ENCODE data around the gene SLC25A29. TPM values are rescaled to one million over a fixed set of nuclear protein-coding genes. Genes with fewer than 3 reads are reported as not detected.

The SLC25A29 gene
- total and polyA plus RNA-seq, 2 of the 8 experiments (the other 6 are each of a cell fraction or from before 2014, with no cell fraction given) = 135 to 177 TPM

DNA sequence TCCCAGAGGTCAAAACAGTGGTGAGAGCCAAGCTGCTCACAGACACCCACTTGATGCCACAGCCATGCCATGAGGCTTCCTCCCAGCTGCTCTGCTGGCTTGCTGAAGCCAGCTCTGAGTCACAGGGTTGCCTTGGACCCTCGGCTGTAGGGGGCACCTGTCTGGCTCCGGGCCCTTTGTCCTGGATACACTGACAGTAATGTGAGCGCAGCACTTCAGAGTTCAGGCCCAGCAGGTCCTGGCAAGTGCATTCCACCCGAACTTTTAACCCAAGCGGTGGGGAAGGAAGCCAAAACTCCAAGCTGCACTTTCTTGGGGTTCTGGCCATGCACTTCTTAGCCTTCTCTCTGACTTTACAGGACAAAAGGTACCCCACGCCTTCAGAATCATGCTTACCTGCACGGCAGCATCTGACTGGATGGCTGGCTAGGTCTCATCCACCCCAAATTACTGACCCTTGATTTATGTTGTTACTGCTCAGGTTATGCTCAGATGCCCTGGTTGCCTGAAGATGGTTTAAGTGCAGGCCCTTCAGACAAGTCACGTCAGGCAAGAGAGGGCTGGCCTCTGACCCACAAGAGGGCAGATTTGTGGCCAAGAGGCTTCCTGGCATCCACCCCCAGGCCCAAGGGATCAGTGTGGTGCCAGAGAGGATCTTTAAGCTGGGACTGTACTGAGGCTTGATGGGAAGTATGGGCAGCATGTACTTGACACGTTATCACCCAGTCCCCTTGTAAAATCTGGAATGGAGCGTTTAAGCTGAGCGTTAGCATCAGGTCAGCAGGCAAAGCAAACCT lies 24.8 kb downstream of the SLC25A29 start:
- H3K4me3 ChIP-seq (ENCODE audit: extremely low read depth in 1 of 4, insufficient read depth in 2 of 4, low read depth in 3 of 4, low read length in 4 of 4) = no peak overlapping the region
- no peak overlapping the region for H3K14ac ChIP-seq (ENCODE audit: insufficient read length)
- H3K27ac ChIP-seq (ENCODE audit: low read depth, low read length) = no peak overlapping the region
- FAIRE-seq (no peak), DNase-seq (ENCODE audit: low read depth in 1 of 2, low spot score in 2 of 2) (no peak)
- H3K36me3 ChIP-seq (ENCODE audit: control insufficient read depth in 2 of 4, insufficient read depth in 4 of 4, low read length in 3 of 4) = peaks cover 7 to 20% (median 8%) of the 10 kb centered on the region in 4 experiments; a peak in 6 of 8 replicates
- H3K79me2 ChIP-seq (ENCODE audit: control insufficient read depth in 1 of 2, insufficient read depth in 2 of 2, low read length in 2 of 2) = peaks cover 0 to 55% of the 10 kb centered on the region in 2 experiments; a peak in 3 of 4 replicates
- H4K8ac ChIP-seq (ENCODE audit: extremely low read depth, insufficient read depth, low read length) = no peak overlapping the region
- H2AFZ ChIP-seq (ENCODE audit: low read length) = no peak overlapping the region
- peaks cover 18% of the 10 kb centered on the region for H3K79me1 ChIP-seq (ENCODE audit: low read depth, low read length)
- TF ChIP-seq NRF1 (IDR thresholded peaks at IDR 0.05; ENCODE audit: low read depth, low read length) = no peak
- TF ChIP-seq, protein P1, sequence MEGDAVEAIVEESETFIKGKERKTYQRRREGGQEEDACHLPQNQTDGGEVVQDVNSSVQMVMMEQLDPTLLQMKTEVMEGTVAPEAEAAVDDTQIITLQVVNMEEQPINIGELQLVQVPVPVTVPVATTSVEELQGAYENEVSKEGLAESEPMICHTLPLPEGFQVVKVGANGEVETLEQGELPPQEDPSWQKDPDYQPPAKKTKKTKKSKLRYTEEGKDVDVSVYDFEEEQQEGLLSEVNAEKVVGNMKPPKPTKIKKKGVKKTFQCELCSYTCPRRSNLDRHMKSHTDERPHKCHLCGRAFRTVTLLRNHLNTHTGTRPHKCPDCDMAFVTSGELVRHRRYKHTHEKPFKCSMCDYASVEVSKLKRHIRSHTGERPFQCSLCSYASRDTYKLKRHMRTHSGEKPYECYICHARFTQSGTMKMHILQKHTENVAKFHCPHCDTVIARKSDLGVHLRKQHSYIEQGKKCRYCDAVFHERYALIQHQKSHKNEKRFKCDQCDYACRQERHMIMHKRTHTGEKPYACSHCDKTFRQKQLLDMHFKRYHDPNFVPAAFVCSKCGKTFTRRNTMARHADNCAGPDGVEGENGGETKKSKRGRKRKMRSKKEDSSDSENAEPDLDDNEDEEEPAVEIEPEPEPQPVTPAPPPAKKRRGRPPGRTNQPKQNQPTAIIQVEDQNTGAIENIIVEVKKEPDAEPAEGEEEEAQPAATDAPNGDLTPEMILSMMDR (IDR thresholded peaks at IDR 0.05; ENCODE audit: control extremely low read depth in 1 of 3, insufficient read depth in 1 of 3, low read depth in 1 of 3, low read length in 3 of 3) = peak in 1 of 3 experiments; percentile 20; a peak in 1 of 4 replicates
- H3K4ac ChIP-seq (replicated peaks; ENCODE audit: insufficient read length, low read depth, low read length) = no peak overlapping the region
- H2BK20ac ChIP-seq (ENCODE audit: low read length) = no peak overlapping the region
- no peaks in the 10 kb centered on the region for H3K9me3 ChIP-seq (ENCODE audit: insufficient read depth in 2 of 2, low read depth in 1 of 2, low read length in 1 of 2)
- H3K18ac ChIP-seq (ENCODE audit: extremely low read depth, low read length) = no peak overlapping the region; the same call in 1 of the 2 replicates
- H2BK15ac ChIP-seq (ENCODE audit: low read length) = no peak overlapping the region
- peaks cover 9 to 23% of the 10 kb centered on the region in 2 experiments for H4K20me1 ChIP-seq (replicated peaks in 1 of 2; ENCODE audit: control insufficient read depth in 1 of 2, insufficient read depth in 2 of 2, low read length in 2 of 2)
- H2BK5ac ChIP-seq (ENCODE audit: low read depth, low read length) = no peak overlapping the region
- H3K23ac ChIP-seq (ENCODE audit: insufficient read length) = no peak overlapping the region
- no peak overlapping the region for H4K91ac ChIP-seq (replicated peaks; ENCODE audit: insufficient read length, low read length)
- CTCF ChIA-PET (ENCODE audit: partially characterized antibody) = interaction anchor here (0.6 to 2.7 kb wide), 9 partner anchors 11 to 874 kb away, joined by 3 to 9 read pairs (median 3); no protein-coding TSS in a partner anchor
- H3K56ac ChIP-seq (replicated peaks; ENCODE audit: insufficient read length, low read depth, low read length) = no peak overlapping the region
- H3K4me1 ChIP-seq (replicated peaks in 1 of 4; ENCODE audit: control insufficient read depth in 3 of 4, insufficient read depth in 4 of 4, low read length in 3 of 4) = peaks cover 7 to 10% (median 8%) of the 10 kb centered on the region in 4 experiments
- H3K27me3 ChIP-seq (replicated peaks in 1 of 4; ENCODE audit: control insufficient read depth in 3 of 4, extremely low read depth in 1 of 4, insufficient read depth in 3 of 4, low read length in 3 of 4) = no peaks in the 10 kb centered on the region
- H2BK12ac ChIP-seq (ENCODE audit: low read depth, low read length) = no peak overlapping the region
- no peak overlapping the region for H3K4me2 ChIP-seq (ENCODE audit: insufficient read depth in 1 of 2, low read depth in 2 of 2, low read length in 2 of 2)
- peaks cover 2% of the 10 kb centered on the region; the same call in 1 of the 2 replicates for H3K23me2 ChIP-seq (ENCODE audit: low read depth, low read length)
- WGBS, 2 experiments (ENCODE audit: extremely low coverage in 1 of 2, insufficient coverage in 1 of 2, insufficient read length in 1 of 2, insufficient replicate concordance in 2 of 2, low coverage in 1 of 2, low lambda C conversion rate in 2 of 2, missing lambda C conversion rate in 1 of 2) = 88% methylated on average over 11 of the region's 11 CpGs; no CpG with 5 or more reads in 1 of the 2 experiments
- POLR2A ChIA-PET (ENCODE audit: partially characterized antibody) = interaction anchor here (0.9 to 16.0 kb wide), 3 partner anchors 8 to 35 kb away, joined by 3 to 200 read pairs (median 4); partner anchors contain the start of gene SLC25A29
- no peak overlapping the region for H2AK5ac ChIP-seq (ENCODE audit: low read depth, low read length)
- no peak overlapping the region for H2BK120ac ChIP-seq (replicated peaks; ENCODE audit: low read depth, low read length)
- no peak overlapping the region for H4K5ac ChIP-seq (ENCODE audit: insufficient read length, low read depth, low read length)
- H3K9ac ChIP-seq (replicated peaks in 1 of 4; ENCODE audit: extremely low read depth in 1 of 4, low read depth in 3 of 4, low read length in 3 of 4) = peak overlapping the region in 2 of 4 experiments; percentile 29 to 32; a peak in 4 of 7 replicates

All from H1 (cell line).